Measurements from ENCODE around the gene POLR2E. TPM values are rescaled to one million over a fixed set of nuclear protein-coding genes. Genes with fewer than 3 reads are reported as not detected.

Gene POLR2E
- polyA plus RNA-seq, 1 donor from 2014 or later = 172 TPM

DNA sequence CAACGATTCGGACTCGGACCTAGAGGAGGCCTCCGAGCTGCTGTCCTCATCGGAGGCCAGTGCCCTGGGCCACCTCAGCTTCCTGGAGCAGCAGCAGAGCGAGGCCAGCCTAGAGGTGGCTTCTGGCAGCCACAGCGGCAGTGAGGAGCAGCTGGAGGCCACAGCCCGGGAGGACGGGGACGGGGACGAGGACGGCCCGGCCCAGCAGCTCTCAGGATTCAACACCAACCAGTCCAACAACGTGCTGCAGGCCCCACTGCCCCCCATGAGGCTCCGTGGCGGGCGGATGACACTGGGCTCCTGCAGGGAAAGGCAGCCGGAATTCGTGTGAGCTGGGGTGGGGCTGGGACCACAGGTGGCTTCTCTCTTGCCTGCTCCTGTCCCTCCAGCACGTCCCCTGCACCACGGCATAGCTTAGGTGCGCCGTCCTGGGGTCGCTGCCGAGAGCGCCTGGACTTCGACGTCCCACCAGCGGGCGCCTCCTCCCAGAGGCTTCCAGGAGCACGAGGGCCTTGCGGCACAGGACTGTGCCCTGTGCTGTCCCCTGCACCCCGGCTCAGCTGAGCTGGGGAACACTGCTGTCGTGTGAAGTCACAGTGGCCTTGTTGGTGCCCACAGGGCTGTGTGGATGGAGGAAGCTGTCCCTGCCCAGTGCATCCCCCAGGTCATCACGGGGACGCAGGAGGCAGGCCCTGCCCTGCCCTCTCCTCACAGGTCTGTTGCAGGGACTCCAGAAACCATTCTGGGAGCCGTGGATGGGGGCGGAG is 9.3 kb downstream of the POLR2E start:
- Histone ChIP-seq H3F3A (ENCODE audit: insufficient read depth, low read length, poor library complexity, severe bottlenecking) (no peaks in the 10 kb centered on the region), H3K4me3 (ENCODE audit: low read length) (no peak overlapping the region), H4K20me1 (ENCODE audit: insufficient read depth) (no peaks in the 10 kb centered on the region), H3K9me2 (ENCODE audit: insufficient read depth, low read length) (no peaks in the 10 kb centered on the region), H2AFZ (ENCODE audit: low read depth, low read length) (no peak overlapping the region), H3K9ac (ENCODE audit: low read length) (no peak overlapping the region), H3K4me2 (ENCODE audit: low read length) (no peak overlapping the region), H3K27ac (ENCODE audit: low read length) (no peak overlapping the region), H3K36me3 (ENCODE audit: insufficient read depth, low read length) (no peaks in the 10 kb centered on the region), H3K9me3 (ENCODE audit: low read length) (no peaks in the 10 kb centered on the region), H3K27me3 (ENCODE audit: insufficient read depth, low read depth, low read length) (no peaks in the 10 kb centered on the region), H3K79me2 (replicated peaks; ENCODE audit: insufficient read depth, low read length) (no peaks in the 10 kb centered on the region)
- TF ChIP-seq TAF1 (IDR thresholded peaks at IDR 0.05; ENCODE audit: low read depth) = no peak
- TF ChIP-seq EP300 (conservative IDR thresholded peaks at IDR 0.05; ENCODE audit: poor library complexity, severe bottlenecking) = no peak
- no peak for TF ChIP-seq POLR2AphosphoS5 (IDR thresholded peaks at IDR 0.05)
- no peak for TF ChIP-seq RAD21 (conservative IDR thresholded peaks at IDR 0.05)

DNA sequence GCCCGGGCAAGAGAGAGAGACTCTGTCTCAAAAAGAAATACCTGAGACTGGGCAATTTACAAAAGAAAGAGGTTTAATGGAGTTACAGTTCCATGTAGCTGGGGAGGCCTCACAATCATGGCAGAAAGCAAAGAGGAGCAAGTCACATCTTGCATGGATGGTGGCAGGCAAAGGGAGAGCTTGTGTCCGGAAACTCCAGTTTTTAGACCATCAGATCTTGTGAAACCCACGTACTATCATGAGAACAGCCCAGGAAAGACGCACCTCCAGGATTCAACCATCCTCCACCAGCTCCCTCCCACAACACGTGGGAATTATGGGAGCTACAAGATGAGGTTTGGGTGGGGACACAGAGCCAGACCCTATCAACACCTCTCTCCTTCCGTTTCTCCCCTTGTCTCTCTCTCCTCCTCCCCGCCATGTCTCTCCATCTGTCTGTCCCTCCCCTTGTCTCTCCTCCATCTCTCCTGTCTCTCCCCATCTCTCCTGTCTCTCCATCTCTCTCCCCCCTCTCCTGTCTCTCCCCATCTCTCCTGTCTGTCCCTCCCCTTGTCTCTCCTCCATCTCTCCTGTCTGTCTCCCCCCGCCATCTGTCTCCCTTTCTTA is 10.0 kb downstream of the POLR2E start:
- Histone ChIP-seq H3K9ac (ENCODE audit: low read length) (no peak overlapping the region), H3K79me2 (replicated peaks; ENCODE audit: insufficient read depth, low read length) (no peaks in the 10 kb centered on the region), H3F3A (ENCODE audit: insufficient read depth, low read length, poor library complexity, severe bottlenecking) (no peaks in the 10 kb centered on the region), H3K9me3 (ENCODE audit: low read length) (no peaks in the 10 kb centered on the region), H3K27ac (ENCODE audit: low read length) (no peak overlapping the region), H2AFZ (ENCODE audit: low read depth, low read length) (no peak overlapping the region), H3K9me2 (ENCODE audit: insufficient read depth, low read length) (no peaks in the 10 kb centered on the region), H3K4me3 (ENCODE audit: low read length) (no peak overlapping the region), H3K36me3 (ENCODE audit: insufficient read depth, low read length) (no peaks in the 10 kb centered on the region), H3K27me3 (ENCODE audit: insufficient read depth, low read depth, low read length) (no peaks in the 10 kb centered on the region), H3K4me2 (ENCODE audit: low read length) (no peak overlapping the region), H4K20me1 (ENCODE audit: insufficient read depth) (no peaks in the 10 kb centered on the region)
- TF ChIP-seq SMC3 (conservative IDR thresholded peaks at IDR 0.05; ENCODE audit: poor library complexity) = no peak
- TF ChIP-seq EP300 (conservative IDR thresholded peaks at IDR 0.05; ENCODE audit: poor library complexity, severe bottlenecking) = no peak
- no peak for TF ChIP-seq TAF1 (IDR thresholded peaks at IDR 0.05; ENCODE audit: low read depth)
- no peak for TF ChIP-seq EZH2 (IDR thresholded peaks at IDR 0.05; ENCODE audit: borderline replicate concordance, insufficient read depth, low read length, poor library complexity, severe bottlenecking)
- no peak for TF ChIP-seq POLR2AphosphoS5 (IDR thresholded peaks at IDR 0.05)
- TF ChIP-seq RAD21 (conservative IDR thresholded peaks at IDR 0.05) = no peak
- TF ChIP-seq, protein P1, sequence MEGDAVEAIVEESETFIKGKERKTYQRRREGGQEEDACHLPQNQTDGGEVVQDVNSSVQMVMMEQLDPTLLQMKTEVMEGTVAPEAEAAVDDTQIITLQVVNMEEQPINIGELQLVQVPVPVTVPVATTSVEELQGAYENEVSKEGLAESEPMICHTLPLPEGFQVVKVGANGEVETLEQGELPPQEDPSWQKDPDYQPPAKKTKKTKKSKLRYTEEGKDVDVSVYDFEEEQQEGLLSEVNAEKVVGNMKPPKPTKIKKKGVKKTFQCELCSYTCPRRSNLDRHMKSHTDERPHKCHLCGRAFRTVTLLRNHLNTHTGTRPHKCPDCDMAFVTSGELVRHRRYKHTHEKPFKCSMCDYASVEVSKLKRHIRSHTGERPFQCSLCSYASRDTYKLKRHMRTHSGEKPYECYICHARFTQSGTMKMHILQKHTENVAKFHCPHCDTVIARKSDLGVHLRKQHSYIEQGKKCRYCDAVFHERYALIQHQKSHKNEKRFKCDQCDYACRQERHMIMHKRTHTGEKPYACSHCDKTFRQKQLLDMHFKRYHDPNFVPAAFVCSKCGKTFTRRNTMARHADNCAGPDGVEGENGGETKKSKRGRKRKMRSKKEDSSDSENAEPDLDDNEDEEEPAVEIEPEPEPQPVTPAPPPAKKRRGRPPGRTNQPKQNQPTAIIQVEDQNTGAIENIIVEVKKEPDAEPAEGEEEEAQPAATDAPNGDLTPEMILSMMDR (IDR thresholded peaks at IDR 0.05; ENCODE audit: poor library complexity, severe bottlenecking) = no peak
- TF ChIP-seq MXI1 (conservative IDR thresholded peaks at IDR 0.05; ENCODE audit: poor library complexity, severe bottlenecking) = no peak
- TF ChIP-seq, protein P2, sequence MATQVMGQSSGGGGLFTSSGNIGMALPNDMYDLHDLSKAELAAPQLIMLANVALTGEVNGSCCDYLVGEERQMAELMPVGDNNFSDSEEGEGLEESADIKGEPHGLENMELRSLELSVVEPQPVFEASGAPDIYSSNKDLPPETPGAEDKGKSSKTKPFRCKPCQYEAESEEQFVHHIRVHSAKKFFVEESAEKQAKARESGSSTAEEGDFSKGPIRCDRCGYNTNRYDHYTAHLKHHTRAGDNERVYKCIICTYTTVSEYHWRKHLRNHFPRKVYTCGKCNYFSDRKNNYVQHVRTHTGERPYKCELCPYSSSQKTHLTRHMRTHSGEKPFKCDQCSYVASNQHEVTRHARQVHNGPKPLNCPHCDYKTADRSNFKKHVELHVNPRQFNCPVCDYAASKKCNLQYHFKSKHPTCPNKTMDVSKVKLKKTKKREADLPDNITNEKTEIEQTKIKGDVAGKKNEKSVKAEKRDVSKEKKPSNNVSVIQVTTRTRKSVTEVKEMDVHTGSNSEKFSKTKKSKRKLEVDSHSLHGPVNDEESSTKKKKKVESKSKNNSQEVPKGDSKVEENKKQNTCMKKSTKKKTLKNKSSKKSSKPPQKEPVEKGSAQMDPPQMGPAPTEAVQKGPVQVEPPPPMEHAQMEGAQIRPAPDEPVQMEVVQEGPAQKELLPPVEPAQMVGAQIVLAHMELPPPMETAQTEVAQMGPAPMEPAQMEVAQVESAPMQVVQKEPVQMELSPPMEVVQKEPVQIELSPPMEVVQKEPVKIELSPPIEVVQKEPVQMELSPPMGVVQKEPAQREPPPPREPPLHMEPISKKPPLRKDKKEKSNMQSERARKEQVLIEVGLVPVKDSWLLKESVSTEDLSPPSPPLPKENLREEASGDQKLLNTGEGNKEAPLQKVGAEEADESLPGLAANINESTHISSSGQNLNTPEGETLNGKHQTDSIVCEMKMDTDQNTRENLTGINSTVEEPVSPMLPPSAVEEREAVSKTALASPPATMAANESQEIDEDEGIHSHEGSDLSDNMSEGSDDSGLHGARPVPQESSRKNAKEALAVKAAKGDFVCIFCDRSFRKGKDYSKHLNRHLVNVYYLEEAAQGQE (IDR thresholded peaks at IDR 0.05; ENCODE audit: borderline replicate concordance) = no peak
